IPS-15b (cell line): Measurements from ENCODE around the gene MAP2K6.

Source experiments
- H3K27me3 ChIP-seq: one replicate; pipeline ENCODE4 v1.6.1; 2013; ENCODE audit warnings: low read length; ENCODE audit not compliant: control insufficient read depth, insufficient read depth
- H3K36me3 ChIP-seq: one replicate; pipeline ENCODE4 v1.6.1; 2013; ENCODE audit warnings: low read length; ENCODE audit not compliant: control insufficient read depth, insufficient read depth
- H3K4me1 ChIP-seq: one replicate; pipeline ENCODE4 v1.6.1; 2013; ENCODE audit warnings: mild to moderate bottlenecking, low read length; ENCODE audit not compliant: control insufficient read depth, insufficient read depth
- H3K4me3 ChIP-seq: one replicate; pipeline ENCODE4 v1.5.1; 2013; ENCODE audit warnings: low read depth, low read length
- H3K9ac ChIP-seq: one replicate; pipeline ENCODE4 v1.6.1; 2013; ENCODE audit warnings: low read depth, mild to moderate bottlenecking, low read length
- H3K9me3 ChIP-seq: one replicate; pipeline ENCODE4 v1.6.1; 2013; ENCODE audit warnings: mild to moderate bottlenecking, low read length; ENCODE audit not compliant: control insufficient read depth, insufficient read depth

Gene MAP2K6

DNA sequence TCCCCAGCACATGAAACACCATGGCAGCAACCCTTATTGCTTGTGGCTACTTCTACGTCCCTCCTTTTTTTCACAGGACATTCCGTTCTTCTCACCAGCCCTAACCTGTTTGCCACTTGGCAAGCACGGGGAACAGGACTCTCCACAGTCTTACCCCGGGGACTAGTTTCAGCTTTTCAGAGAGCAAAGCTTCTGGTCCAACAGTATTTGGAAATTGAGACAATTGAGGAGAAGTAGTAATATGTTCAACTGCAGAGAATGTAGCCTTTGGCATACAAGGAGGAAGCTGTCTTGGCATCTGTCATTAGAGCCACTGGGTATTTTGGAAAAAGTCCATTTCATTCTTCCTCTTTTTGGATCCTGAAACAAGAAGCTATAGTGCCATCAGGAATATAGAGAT is 65.7 kb downstream of the MAP2K6 start:
- no peak overlapping the region for H3K9ac ChIP-seq
- no peaks in the 10 kb centered on the region for H3K4me1 ChIP-seq
- H3K9me3 ChIP-seq: no peaks in the 10 kb centered on the region
- no peaks in the 10 kb centered on the region for H3K27me3 ChIP-seq
- H3K4me3 ChIP-seq: no peak overlapping the region
- no peaks in the 10 kb centered on the region for H3K36me3 ChIP-seq

DNA sequence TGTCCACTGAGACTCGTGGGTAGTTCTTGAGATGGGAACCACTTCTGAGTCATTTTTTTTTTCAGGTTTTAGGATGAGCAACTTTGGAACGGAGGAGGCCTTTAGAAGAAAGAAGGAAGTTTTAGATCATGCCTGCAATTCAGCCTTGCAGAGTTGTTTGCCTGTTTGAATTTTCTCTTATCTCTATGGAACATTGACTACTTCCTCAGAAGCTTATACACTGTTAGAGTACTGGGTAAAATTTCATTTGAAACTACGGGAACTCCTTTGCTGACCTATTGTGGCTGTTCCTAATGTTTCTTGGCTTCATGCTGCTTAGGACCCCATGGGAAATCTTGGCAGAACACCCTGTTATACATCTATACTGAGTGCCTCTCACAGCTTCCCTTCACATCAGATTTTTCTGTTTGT is 70.8 kb downstream of the MAP2K6 start:
- H3K9ac ChIP-seq: no peak overlapping the region
- H3K9me3 ChIP-seq: no peaks in the 10 kb centered on the region
- no peaks in the 10 kb centered on the region for H3K36me3 ChIP-seq
- H3K27me3 ChIP-seq: no peaks in the 10 kb centered on the region
- H3K4me1 ChIP-seq: no peaks in the 10 kb centered on the region
- H3K4me3 ChIP-seq: no peak overlapping the region

DNA sequence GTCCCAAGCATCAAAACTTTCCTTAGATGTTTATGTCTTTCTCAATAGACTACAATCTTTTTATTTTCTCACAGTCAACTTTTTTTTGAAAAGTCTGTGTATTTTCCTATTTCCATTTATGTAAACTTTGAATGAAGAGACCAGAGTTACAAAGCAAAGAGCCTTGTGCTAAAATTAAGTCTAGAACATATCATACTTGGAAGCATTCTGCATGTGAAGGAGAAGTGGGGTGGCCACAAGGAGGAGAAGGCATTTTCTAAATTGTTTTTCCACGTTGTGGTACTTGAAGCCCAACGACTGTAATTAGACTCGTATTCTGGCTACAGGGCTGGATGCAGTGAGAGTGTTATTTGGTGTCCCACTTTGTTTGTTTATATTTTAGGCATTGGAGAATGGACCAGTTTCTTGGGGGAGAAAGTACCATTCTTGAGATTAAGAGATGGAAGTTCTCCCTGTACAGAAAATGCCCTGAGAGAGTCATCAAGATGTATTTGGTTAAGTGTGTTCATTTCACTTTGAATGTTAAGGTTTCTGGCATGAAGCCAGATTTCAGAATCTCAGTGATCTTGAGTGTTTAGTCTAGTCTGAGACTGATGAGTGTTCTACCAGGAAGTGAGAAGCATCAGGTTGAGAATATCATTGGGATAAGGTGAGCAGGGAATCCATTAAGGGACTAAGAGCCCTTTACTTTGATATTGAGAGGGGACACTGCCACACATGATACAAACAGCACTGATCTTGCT is 71.6 kb downstream of the MAP2K6 start:
- H3K9me3 ChIP-seq: no peaks in the 10 kb centered on the region
- no peaks in the 10 kb centered on the region for H3K27me3 ChIP-seq
- H3K4me1 ChIP-seq: no peaks in the 10 kb centered on the region
- H3K36me3 ChIP-seq: no peaks in the 10 kb centered on the region
- H3K9ac ChIP-seq: no peak overlapping the region
- H3K4me3 ChIP-seq: no peak overlapping the region

DNA sequence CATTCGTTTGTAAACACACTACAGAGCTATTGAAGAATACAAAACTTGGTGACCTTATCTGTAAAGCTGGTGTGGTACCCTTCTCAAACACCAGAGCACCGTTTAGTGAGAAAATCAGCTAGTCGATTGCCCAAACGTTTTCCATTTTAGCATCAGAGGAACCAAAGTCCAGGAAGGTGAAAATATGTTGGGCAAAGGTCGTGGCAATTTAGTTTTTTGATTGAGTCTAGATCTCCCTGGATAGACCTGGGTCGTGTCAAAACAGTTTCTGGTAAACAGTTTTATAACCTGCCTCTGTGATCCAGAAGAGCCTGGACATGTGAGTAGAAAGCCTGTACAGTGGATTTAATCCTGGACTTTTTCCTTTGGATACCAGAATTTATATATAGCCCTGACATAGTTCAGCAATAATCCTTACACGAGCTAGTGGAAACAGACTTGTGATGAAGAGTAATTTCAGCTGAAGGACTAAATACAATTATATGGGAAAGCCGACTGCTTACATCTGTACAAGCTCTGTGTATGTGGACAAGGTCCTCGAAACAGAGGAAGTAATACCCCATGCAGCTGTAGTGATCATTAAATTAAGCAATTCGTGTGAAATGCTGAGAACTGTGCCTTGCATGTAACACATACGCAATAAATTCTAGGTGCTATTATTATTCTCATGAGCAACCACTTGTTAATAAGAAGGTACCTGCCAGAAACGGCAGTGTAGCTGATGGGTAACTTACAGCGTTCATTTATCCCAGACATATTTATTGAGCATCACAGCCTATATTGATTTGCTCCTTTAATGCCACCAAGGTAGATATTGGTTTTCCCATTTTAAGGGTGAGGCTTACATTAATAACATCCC is 72.5 kb downstream of the MAP2K6 start:
- H3K36me3 ChIP-seq: no peaks in the 10 kb centered on the region
- H3K27me3 ChIP-seq: no peaks in the 10 kb centered on the region
- H3K9ac ChIP-seq: no peak overlapping the region
- H3K9me3 ChIP-seq: no peaks in the 10 kb centered on the region
- no peak overlapping the region for H3K4me3 ChIP-seq
- no peaks in the 10 kb centered on the region for H3K4me1 ChIP-seq

DNA sequence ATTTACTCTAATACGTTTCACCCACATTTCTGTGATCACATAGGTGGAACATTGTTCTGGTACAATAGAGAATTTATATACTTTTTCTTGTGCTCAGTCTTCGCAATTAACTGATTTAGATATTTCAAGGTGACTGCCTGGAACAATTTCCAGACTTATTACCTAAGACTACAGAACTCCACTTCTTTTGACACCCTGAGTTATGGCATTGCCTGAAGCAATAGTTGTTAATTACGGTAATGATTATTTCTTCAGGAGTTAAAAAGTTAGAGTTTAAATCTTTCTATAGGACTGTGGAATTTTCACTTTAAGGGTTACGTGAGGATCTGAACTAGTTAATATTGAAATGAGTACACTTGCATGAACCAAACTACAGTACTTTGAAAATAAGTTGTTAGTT is 74.8 kb downstream of the MAP2K6 start:
- H3K4me1 ChIP-seq: peaks cover 2% of the 10 kb centered on the region
- no peaks in the 10 kb centered on the region for H3K36me3 ChIP-seq
- H3K27me3 ChIP-seq: no peaks in the 10 kb centered on the region
- no peak overlapping the region for H3K4me3 ChIP-seq
- H3K9me3 ChIP-seq: no peaks in the 10 kb centered on the region
- H3K9ac ChIP-seq: no peak overlapping the region

DNA sequence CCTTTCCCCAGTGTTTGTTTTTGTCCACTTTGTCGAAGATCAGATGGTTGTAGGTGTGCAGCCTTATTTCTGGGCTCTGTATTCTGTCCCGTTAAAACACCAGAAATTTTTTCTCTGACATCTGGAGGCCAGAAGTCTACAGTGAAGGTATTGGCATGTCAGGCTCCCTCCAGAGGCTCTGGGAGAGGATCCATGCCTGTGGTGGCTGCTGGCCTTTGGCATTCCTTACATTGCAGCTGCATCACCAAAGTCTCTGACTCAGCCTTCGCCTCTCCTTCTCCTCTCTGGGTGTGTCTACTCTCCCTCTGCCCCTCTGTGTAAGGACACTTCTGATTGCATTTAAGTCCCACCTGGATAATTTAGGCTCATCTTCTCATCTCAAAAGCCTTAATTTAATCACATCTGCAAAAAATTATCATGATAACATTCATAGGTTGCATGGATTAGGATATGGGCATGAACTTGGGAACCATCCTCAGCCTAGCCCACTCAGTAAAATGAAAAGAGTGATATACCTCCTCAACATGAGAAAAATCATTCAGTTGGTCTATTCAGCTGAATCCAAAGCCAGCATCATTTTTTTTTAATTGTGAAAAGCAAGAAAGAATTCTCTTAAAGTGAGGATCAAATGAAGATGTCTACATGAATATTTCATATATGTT is 78.0 kb downstream of the MAP2K6 start:
- Histone ChIP-seq H3K9ac (no peak overlapping the region), H3K9me3 (no peaks in the 10 kb centered on the region), H3K27me3 (no peaks in the 10 kb centered on the region), H3K36me3 (no peaks in the 10 kb centered on the region), H3K4me1 (peaks cover 2% of the 10 kb centered on the region), H3K4me3 (no peak overlapping the region)

DNA sequence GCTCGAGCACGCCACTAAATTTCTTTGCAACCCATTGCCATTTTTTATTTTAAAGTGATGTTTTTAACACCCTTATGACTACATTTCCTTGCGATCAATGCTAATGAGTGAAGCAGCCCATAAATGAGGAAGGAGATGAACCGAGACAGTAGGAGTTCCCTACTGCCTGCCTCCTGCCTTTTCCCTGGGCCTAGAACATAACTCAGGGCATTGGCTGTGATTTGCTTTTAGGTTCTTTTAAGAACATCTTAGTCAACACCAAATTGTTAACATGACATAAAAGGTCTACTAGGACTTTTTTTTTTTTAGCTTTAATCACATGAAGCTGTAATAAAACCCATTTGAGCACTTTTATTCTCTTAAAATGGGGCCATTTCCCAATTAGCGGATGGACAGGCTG is 81.3 kb downstream of the MAP2K6 start:
- Histone ChIP-seq H3K4me3 (no peak overlapping the region), H3K36me3 (no peaks in the 10 kb centered on the region), H3K9me3 (no peaks in the 10 kb centered on the region), H3K9ac (no peak overlapping the region), H3K4me1 (peaks cover 2% of the 10 kb centered on the region), H3K27me3 (no peaks in the 10 kb centered on the region)

DNA sequence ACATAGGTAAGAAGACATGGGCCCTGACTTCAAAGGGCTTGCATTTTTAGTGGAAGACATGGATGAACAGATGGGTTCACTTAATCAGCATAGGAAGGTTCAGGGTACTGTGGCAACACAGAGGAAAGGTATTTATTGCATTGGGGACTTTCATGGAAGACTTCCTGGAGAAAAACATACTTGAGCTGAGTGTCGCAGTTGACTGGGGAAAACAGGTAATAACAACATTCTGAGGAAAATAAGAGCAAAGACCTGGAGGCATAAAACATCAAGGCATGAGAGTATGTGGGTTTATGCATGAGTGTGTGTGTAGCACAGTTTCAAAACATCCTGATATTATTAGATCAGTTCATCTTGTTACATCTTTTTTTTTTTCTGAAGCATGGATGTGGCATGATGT is 82.7 kb downstream of the MAP2K6 start:
- Histone ChIP-seq H3K9ac (no peak overlapping the region), H3K4me1 (peaks cover 5% of the 10 kb centered on the region), H3K4me3 (no peak overlapping the region), H3K36me3 (no peaks in the 10 kb centered on the region), H3K9me3 (no peaks in the 10 kb centered on the region), H3K27me3 (no peaks in the 10 kb centered on the region)

DNA sequence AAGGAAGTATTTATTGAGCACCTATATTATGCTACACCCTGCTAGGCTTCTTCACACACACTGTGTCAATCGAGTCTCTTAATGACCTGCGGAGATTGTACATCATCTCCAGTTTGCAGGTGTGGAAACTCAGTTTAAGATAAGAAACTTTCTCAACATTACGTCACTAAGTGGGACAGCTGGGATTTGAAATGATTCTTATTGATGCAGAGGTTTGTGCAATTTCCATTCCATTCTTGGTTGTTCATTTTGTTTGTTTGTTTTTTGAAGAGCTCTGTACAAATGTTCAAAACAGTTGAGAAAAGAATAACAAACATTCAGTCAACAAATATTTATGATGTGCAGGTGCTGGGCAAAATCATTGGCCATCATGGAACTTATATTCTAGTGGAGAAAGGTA is 84.8 kb downstream of the MAP2K6 start:
- Histone ChIP-seq H3K9me3 (no peaks in the 10 kb centered on the region), H3K4me1 (peaks cover 10% of the 10 kb centered on the region), H3K9ac (no peak overlapping the region), H3K4me3 (no peak overlapping the region), H3K27me3 (no peaks in the 10 kb centered on the region), H3K36me3 (no peaks in the 10 kb centered on the region)

DNA sequence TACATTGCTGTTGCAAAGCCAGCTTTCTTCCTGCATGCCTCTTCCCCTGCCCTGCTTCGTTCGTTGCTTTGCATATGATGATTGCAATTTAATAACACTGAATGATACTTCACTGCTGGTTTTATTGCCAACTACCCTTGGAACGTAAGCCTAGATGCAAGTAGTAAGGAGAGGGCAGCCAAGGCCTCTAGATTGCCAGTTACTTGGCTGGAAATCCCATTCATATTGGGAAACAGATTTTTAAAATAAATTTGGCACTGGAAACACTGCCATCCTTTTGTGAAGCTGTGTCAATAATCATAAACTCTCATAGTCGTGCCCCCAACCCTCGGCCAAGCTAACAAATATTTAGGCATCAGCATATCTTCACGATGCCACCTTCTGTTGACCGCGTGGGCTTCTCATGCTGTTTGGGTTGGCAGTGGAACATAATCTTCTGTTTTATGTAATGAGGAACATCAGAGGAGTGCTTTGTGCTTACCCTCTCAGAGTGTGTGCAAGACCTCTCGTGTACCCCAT is 86.5 kb downstream of the MAP2K6 start:
- Histone ChIP-seq H3K9me3 (no peaks in the 10 kb centered on the region), H3K4me3 (no peak overlapping the region), H3K27me3 (no peaks in the 10 kb centered on the region), H3K36me3 (no peaks in the 10 kb centered on the region), H3K9ac (no peak overlapping the region), H3K4me1 (peaks cover 10% of the 10 kb centered on the region)

DNA sequence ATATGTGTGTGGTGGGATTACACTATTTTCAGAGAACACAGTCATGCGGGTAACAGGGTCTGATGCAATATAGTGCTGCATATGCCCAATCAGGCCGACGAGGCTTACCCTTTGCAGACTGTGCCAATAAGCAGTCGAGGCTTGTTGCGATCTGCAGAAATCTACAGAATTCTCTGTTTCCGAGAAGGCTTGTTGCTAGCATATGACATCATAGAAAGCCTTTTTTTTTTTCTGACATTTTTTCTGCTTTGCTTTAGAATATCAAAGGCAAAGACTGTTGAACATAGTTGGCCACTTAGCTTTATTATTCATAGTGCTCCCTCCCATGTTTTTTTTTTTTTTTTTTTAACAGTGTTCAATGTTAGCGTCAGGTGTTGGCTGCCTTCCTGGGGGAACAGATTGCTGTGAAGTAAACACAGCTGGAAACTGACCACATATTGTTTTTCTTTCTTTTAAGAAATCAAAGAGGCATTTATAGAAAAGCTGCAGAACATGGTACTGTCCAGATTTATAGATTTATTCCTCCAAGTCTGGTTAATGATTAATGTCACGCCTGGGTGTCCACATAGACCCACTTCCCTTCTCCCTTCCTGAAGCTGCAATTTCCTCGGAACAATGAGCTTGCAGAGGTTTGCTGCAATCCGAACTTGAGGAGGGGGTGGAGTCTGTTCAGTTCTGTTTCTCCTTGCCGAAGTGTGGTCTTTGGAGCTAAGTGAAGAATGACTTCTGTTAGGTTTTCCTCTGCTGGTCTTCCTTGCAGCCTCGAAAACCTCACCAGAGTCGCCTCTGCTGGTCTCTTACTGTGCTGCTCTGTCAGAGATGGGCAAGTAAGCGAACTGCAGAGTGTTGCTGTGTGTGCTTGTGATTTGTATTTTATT is 87.3 kb downstream of the MAP2K6 start:
- Histone ChIP-seq H3K4me1 (peaks cover 10% of the 10 kb centered on the region), H3K4me3 (peak overlapping the region; percentile 9), H3K9ac (no peak overlapping the region), H3K9me3 (no peaks in the 10 kb centered on the region), H3K36me3 (no peaks in the 10 kb centered on the region), H3K27me3 (no peaks in the 10 kb centered on the region)
